GM12878 (cell line): Measurements from ENCODE around the gene TMEM131L. TPM values are rescaled to one million over a fixed set of nuclear protein-coding genes. Genes with fewer than 3 reads are reported as not detected.

ENCODE experiments used
- ATAC-seq: fragments of 200-7000 bp; cut with Tn5 transposase; 3 replicates; pipeline ENCODE4 v1.9.1; 2020; ENCODE audit warnings: mild to moderate bottlenecking, moderate library complexity
- BruUV-seq: library from RNA; stranded (reverse); fragments of 400-500 nt; replicated peaks from 2 replicates; lab custom pipeline; 2021; lab: Mats Ljungman, UMichigan
- CTCF ChIA-PET: fragments of 300-600 bp; sonication (Branson Sonifier 250); formaldehyde crosslinking; extraction: SDS; loops from one replicate; lab custom pipeline; 2021; ENCODE audit warnings: inconsistent platforms; lab: Yijun Ruan, JAX
- POLR2A ChIA-PET: fragments of 350-600 bp; formaldehyde crosslinking; extraction: SDS; loops from one replicate; lab custom pipeline; 2021; ENCODE audit warnings: inconsistent platforms; lab: Charles Lee
- RAD21 ChIA-PET: fragments of 300-600 bp; sonication (Branson Sonifier 250); formaldehyde crosslinking; loops from one replicate; lab custom pipeline; 2023; ENCODE audit warnings: antibody characterized with exemption; ENCODE audit not compliant: unreplicated experiment; lab: Charles Lee
- SMC1A ChIA-PET: fragments of 300-600 bp; sonication (Branson Sonifier 250); formaldehyde crosslinking; loops from one replicate; lab custom pipeline; 2023; ENCODE audit not compliant: unreplicated experiment, uncharacterized antibody; lab: Charles Lee
- DNase-seq: peaks from one replicate; pipeline ENCODE4 v3.0.0-alpha.2; 2011; ENCODE audit warnings: low read depth, low spot score
- FAIRE-seq: peaks from 3 replicates; lab custom pipeline; 2011; peaks lifted over from hg19 to GRCh38; lab: Jason Lieb, UNC
- H2AFZ ChIP-seq: 2 replicates; pipeline ENCODE4 v1.6.0; 2011; ENCODE audit warnings: low read depth, low read length, control low read depth; ENCODE audit not compliant: control insufficient read depth
- H3K27ac ChIP-seq: 2 replicates; pipeline ENCODE4 v1.5.1; 2011; ENCODE audit warnings: control low read depth; ENCODE audit not compliant: control insufficient read depth, insufficient read depth
- H3K27me3 ChIP-seq, 2 experiments: replicated peaks in 1 of 2; 2 replicates each; pipeline versions ENCODE4 v1.6.0 to v1.6.1; 2011; ENCODE audit warnings: low read length in 1 of 2; ENCODE audit not compliant: control insufficient read depth in 2 of 2, insufficient read depth in 2 of 2
- H3K36me3 ChIP-seq, 2 experiments: 2 replicates each; pipeline ENCODE4 v1.5.1; 2011; ENCODE audit warnings: low read length in 1 of 2; ENCODE audit not compliant: control insufficient read depth in 2 of 2, insufficient read depth in 2 of 2
- H3K4me1 ChIP-seq: 2 replicates; pipeline ENCODE4 v1.6.1; 2011; ENCODE audit warnings: mild to moderate bottlenecking, low read length, moderate library complexity, mixed read lengths; ENCODE audit not compliant: control insufficient read depth, insufficient read depth
- H3K4me2 ChIP-seq: 2 replicates; pipeline ENCODE4 v1.6.0; 2011; ENCODE audit warnings: control low read depth; ENCODE audit not compliant: control insufficient read depth, insufficient read depth
- H3K4me3 ChIP-seq: fragments of 200-600 bp; sonication (generic); 2 replicates; pipeline ENCODE4 v1.5.1; 2016
- H3K79me2 ChIP-seq: 2 replicates; pipeline ENCODE4 v1.6.0; 2011; ENCODE audit warnings: low read length; ENCODE audit not compliant: control insufficient read depth, insufficient read depth
- H3K9ac ChIP-seq: 2 replicates; pipeline ENCODE4 v1.8.0; 2011; ENCODE audit warnings: low read length, control low read depth, mixed read lengths; ENCODE audit not compliant: control insufficient read depth, insufficient read depth
- H3K9me3 ChIP-seq: replicated peaks from 3 replicates; pipeline ENCODE4 v1.5.1; 2011; ENCODE audit warnings: mild to moderate bottlenecking, low read length; ENCODE audit not compliant: control insufficient read depth, insufficient read depth
- H4K20me1 ChIP-seq: 2 replicates; pipeline ENCODE4 v1.6.0; 2011; ENCODE audit not compliant: control insufficient read depth, insufficient read depth
- MLLT1 ChIP-seq: fragments of 450-650 bp; IDR thresholded peaks from 2 replicates; pipeline ENCODE4 v1.6.1; 2016; ENCODE audit warnings: mild to moderate bottlenecking
- MTA3 ChIP-seq: IDR thresholded peaks from 2 replicates; pipeline ENCODE4 v1.6.1; 2012; ENCODE audit warnings: low read length, inconsistent platforms, borderline replicate concordance
- NFIC ChIP-seq: IDR thresholded peaks from 2 replicates; pipeline ENCODE4 v1.6.1; 2012; ENCODE audit warnings: low read depth, mild to moderate bottlenecking, inconsistent platforms, low read length, moderate library complexity
- WGBS: methylation state at CpG from one replicate; pipeline ENCODE4 v1.1.6; 2016; ENCODE audit warnings: low lambda C conversion rate; ENCODE audit not compliant: insufficient replicate concordance, insufficient coverage; ENCODE audit errors: missing lambda C conversion rate; 5-methylcytosine and 5-hydroxymethylcytosine counted together
- in situ Hi-C: fragments of 300-500 bp; cut with MboI; formaldehyde crosslinking; loops from 9 replicates; pipeline ENCODE4 v1.14.3; 2018; ENCODE audit warnings: mixed read lengths
- intact Hi-C: fragments of 100-400 bp; cut with micrococcal nuclease; formaldehyde crosslinking; loops from one replicate; pipeline ENCODE4 v1.14.2; 2022; ENCODE audit not compliant: unreplicated experiment
- polyA plus RNA-seq, 11 experiments: library from polyadenylated mRNA; depleted of rRNA in 4 of 11; unstranded in 6 of 11; stranded (reverse) in 5 of 11; fragments of >200 nt; fragmentation: Nextera tagmentation in 4 of 11; fragmentation: Illumina TruSeq in 1 of 11; extraction: Ambion mirVana in 4 of 11; extraction: Trizol in 1 of 11; gene quantifications; 1 replicate in 1 of 11; 2 replicates in 10 of 11; pipeline versions ENCODE4 v1.2.1 to v1.2.3, GENCODE V29; 2011 to 2016; ENCODE audit warnings: inconsistent platforms in 2 of 11, missing spikeins in 2 of 11, low read depth in 1 of 11
- total RNA-seq, 4 experiments: library from RNA; depleted of rRNA in 3 of 4; stranded (reverse); fragments of >200 nt in 3 of 4; fragmentation: Illumina TruSeq in 1 of 4; extraction: Trizol in 1 of 4; gene quantifications; 2 replicates each; pipeline versions ENCODE4 v1.2.1 to v1.2.3, GENCODE V29; 2013 to 2021

TMEM131L gene
- total and polyA plus RNA-seq, 10 of the 15 experiments (the other 5 are each of a cell fraction or from before 2014, with no cell fraction given): 8.5 to 101 (median 74.4) TPM

GRCh38 chr4:153513596-153513995, 47.4 kb downstream of the TMEM131L start:
- H3K36me3 ChIP-seq: peaks cover 2 to 45% of the 10 kb centered on the region in 2 experiments; a peak in 3 of 4 replicates
- RAD21 ChIA-PET: interaction anchor here (0.6 to 1.7 kb wide), 5 partner anchors 16 to 129 kb away, joined by 3 to 4 read pairs (median 4); partner anchors contain the start of gene TMEM131L
- SMC1A ChIA-PET: interaction anchor here (1.0 to 12.9 kb wide), 13 partner anchors 10 to 130 kb away, joined by 3 to 177 read pairs (median 5); no protein-coding TSS in a partner anchor
- intact Hi-C loops: no loop called here
- FAIRE-seq: no peak
- H3K79me2 ChIP-seq: peaks cover 99% of the 10 kb centered on the region
- POLR2A ChIA-PET: interaction anchor here (0.7 to 2.6 kb wide), 6 partner anchors 8 to 61 kb away, joined by 3 to 12 read pairs (median 4); no protein-coding TSS in a partner anchor
- no peak overlapping the region for H3K4me3 ChIP-seq
- in situ Hi-C loops: no loop called here
- peaks cover 25% of the 10 kb centered on the region for H3K4me1 ChIP-seq
- 0% methylated on average over 1 of the region's 1 CpG for WGBS
- DNase-seq: no peak
- BruUV-seq: no TSS peak
- TF ChIP-seq MLLT1 (no peak), MTA3 (0 out of 2 replicates have a peak, but pooled peaks have one; percentile 40), NFIC (peak; percentile 15; the same call in 1 of the 2 replicates)
- TF ChIP-seq, all 136 proteins: peak for 2
- CTCF ChIA-PET: interaction anchor here (1.2 to 1.6 kb wide), 3 partner anchors 18 to 81 kb away, joined by 4 to 7 read pairs (median 5); no protein-coding TSS in a partner anchor
- no peak overlapping the region for H2AFZ ChIP-seq
- peak overlapping the region; percentile 43 for H3K4me2 ChIP-seq
- peak overlapping the region; percentile 15; the same call in 1 of the 2 replicates for H3K27ac ChIP-seq
- no peaks in the 10 kb centered on the region; the same call in 1 of the 2 replicates for H4K20me1 ChIP-seq
- H3K27me3 ChIP-seq: no peaks in the 10 kb centered on the region
- no peak overlapping the region for H3K9ac ChIP-seq
- H3K9me3 ChIP-seq: no peaks in the 10 kb centered on the region; the same call in 1 of the 3 replicates
- peak; percentile 9; the same call in 1 of the 3 replicates for ATAC-seq
